ENCODE measurements around the gene SLC34A3. TPM values are rescaled to one million over a fixed set of nuclear protein-coding genes. Genes with fewer than 3 reads are reported as not detected.

Gene SLC34A3
- total RNA-seq, 1 donor from 2014 or later: 0.09 TPM

GRCh38 chr9:137240841-137241489 is 10.3 kb downstream of the SLC34A3 start, which contains the start of gene TUBB4B:
TUBB4B (plus strand) TSS chr9:137241287; CDS start chr9:137241361, 74 bp downstream.
- DNase-seq (ENCODE audit: low read depth) (peak; percentile 100), FAIRE-seq (peak; percentile 45)
- peaks cover 19% of the 10 kb centered on the region for H3K4me1 Mint-ChIP-seq (ENCODE audit: low read depth, unreplicated experiment)
- H3K4me3 ChIP-seq (ENCODE audit: insufficient read depth, low read depth, low read length): peak within 1 kb of the TSS; percentile 82
- peaks cover 54% of the 10 kb centered on the region for H3K79me2 ChIP-seq (ENCODE audit: insufficient read depth, low read length)
- no peaks in the 10 kb centered on the region for H3K27me3 Mint-ChIP-seq (ENCODE audit: low read depth, unreplicated experiment)
- H3K27me3 ChIP-seq (ENCODE audit: insufficient read depth, low read length): no peaks in the 10 kb centered on the region
- peaks cover 25% of the 10 kb centered on the region for H3K4me1 ChIP-seq (ENCODE audit: insufficient read depth, low read length)
- peak within 1 kb of the TSS; percentile 88 for H3K9ac ChIP-seq (ENCODE audit: low read length)
- peaks cover 62% of the 10 kb centered on the region for H4K20me1 ChIP-seq (ENCODE audit: insufficient read depth, low read length)
- no peak for TF ChIP-seq EZH2 (IDR thresholded peaks at IDR 0.05; ENCODE audit: insufficient read depth, low read length)
- TF ChIP-seq, protein P1, sequence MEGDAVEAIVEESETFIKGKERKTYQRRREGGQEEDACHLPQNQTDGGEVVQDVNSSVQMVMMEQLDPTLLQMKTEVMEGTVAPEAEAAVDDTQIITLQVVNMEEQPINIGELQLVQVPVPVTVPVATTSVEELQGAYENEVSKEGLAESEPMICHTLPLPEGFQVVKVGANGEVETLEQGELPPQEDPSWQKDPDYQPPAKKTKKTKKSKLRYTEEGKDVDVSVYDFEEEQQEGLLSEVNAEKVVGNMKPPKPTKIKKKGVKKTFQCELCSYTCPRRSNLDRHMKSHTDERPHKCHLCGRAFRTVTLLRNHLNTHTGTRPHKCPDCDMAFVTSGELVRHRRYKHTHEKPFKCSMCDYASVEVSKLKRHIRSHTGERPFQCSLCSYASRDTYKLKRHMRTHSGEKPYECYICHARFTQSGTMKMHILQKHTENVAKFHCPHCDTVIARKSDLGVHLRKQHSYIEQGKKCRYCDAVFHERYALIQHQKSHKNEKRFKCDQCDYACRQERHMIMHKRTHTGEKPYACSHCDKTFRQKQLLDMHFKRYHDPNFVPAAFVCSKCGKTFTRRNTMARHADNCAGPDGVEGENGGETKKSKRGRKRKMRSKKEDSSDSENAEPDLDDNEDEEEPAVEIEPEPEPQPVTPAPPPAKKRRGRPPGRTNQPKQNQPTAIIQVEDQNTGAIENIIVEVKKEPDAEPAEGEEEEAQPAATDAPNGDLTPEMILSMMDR (IDR thresholded peaks at IDR 0.05; ENCODE audit: insufficient read depth, low read depth, low read length): no peak
- peak within 1 kb of the TSS; percentile 71 for H2AFZ ChIP-seq (ENCODE audit: low read depth, low read length)
- H3K4me2 ChIP-seq (ENCODE audit: low read length): peak within 1 kb of the TSS; percentile 93
- H3K9me3 Mint-ChIP-seq (ENCODE audit: unreplicated experiment): no peaks in the 10 kb centered on the region
- no peaks in the 10 kb centered on the region for H3K9me3 ChIP-seq (ENCODE audit: insufficient read depth, low read depth, low read length)
- H3K36me3 ChIP-seq (ENCODE audit: insufficient read depth, low read length): peaks cover 9% of the 10 kb centered on the region
- H3K4me3 Mint-ChIP-seq (ENCODE audit: unreplicated experiment): peak within 1 kb of the TSS; percentile 94
- H3K27ac Mint-ChIP-seq (ENCODE audit: unreplicated experiment): peak within 1 kb of the TSS; percentile 80
- H3K36me3 Mint-ChIP-seq (ENCODE audit: low read depth, unreplicated experiment): peaks cover 8% of the 10 kb centered on the region
- peak within 1 kb of the TSS; percentile 87 for H3K27ac ChIP-seq (ENCODE audit: low read depth, low read length)

- Histone ChIP-seq H4K20me1 (ENCODE audit: insufficient read depth, low read length) (peaks cover 62% of the 10 kb centered on the region), H3K4me1 (ENCODE audit: insufficient read depth, low read length) (peaks cover 25% of the 10 kb centered on the region), H3K79me2 (ENCODE audit: insufficient read depth, low read length) (peaks cover 54% of the 10 kb centered on the region), H2AFZ (ENCODE audit: low read depth, low read length) (no peak overlapping the region), H3K4me3 (ENCODE audit: insufficient read depth, low read depth, low read length) (peak overlapping the region; percentile 82), H3K36me3 (ENCODE audit: insufficient read depth, low read length) (peaks cover 9% of the 10 kb centered on the region), H3K9me3 (ENCODE audit: insufficient read depth, low read depth, low read length) (no peaks in the 10 kb centered on the region), H3K4me2 (ENCODE audit: low read length) (peak overlapping the region; percentile 90), H3K27me3 (ENCODE audit: insufficient read depth, low read length) (no peaks in the 10 kb centered on the region), H3K9ac (ENCODE audit: low read length) (peak overlapping the region; percentile 88), H3K27ac (ENCODE audit: low read depth, low read length) (peak overlapping the region; percentile 70)
- DNase-seq (ENCODE audit: low read depth) (no peak), FAIRE-seq (no peak)
- no peak for TF ChIP-seq EZH2 (IDR thresholded peaks at IDR 0.05; ENCODE audit: insufficient read depth, low read length)
- TF ChIP-seq, protein P1 (IDR thresholded peaks at IDR 0.05; ENCODE audit: insufficient read depth, low read depth, low read length): no peak
- Mint-ChIP-seq H3K4me1 (ENCODE audit: low read depth, unreplicated experiment) (peaks cover 19% of the 10 kb centered on the region), H3K4me3 (ENCODE audit: unreplicated experiment) (peak overlapping the region; percentile 94), H3K36me3 (ENCODE audit: low read depth, unreplicated experiment) (peaks cover 8% of the 10 kb centered on the region), H3K27ac (ENCODE audit: unreplicated experiment) (peak overlapping the region; percentile 75), H3K27me3 (ENCODE audit: low read depth, unreplicated experiment) (no peaks in the 10 kb centered on the region), H3K9me3 (ENCODE audit: unreplicated experiment) (no peaks in the 10 kb centered on the region)
These were observed 11.0 kb downstream of the SLC34A3 start for GRCh38 chr9:137241490-137242268.
